Measurements from ENCODE around the gene CST8.

Gene CST8

GRCh38 chr20:23544133-23544532 lies 53.2 kb downstream of the CST8 start:
- Mint-ChIP-seq H3K9me3 (no peaks in the 10 kb centered on the region), H3K27ac (no peak overlapping the region), H3K4me1 (peaks cover 11% of the 10 kb centered on the region), H3K4me3 (no peak overlapping the region), H3K27me3 (ENCODE audit: low read depth, poor library complexity) (peaks cover 9% of the 10 kb centered on the region), H3K36me3 (ENCODE audit: low read depth) (no peaks in the 10 kb centered on the region)
- TF ChIP-seq CTCF (IDR thresholded peaks at IDR 0.05): no peak
- no peak for DNase-seq
